Gastrocnemius medialis (tissue), 4 donors: Measurements from ENCODE around the gene GHRHR. TPM values are rescaled to one million over a fixed set of nuclear protein-coding genes. Genes with fewer than 3 reads are reported as not detected.
A peak's percentile ranks its signal among the peaks of the same experiment; 100 is the strongest.

Experiments used
- ATAC-seq, 2 donors: fragments of 150-250 bp; one replicate each; pipeline ENCODE4 v1.9.1; 2016
- DNase-seq, 2 donors: peaks; one replicate each; pipeline ENCODE4 v3.0.0-alpha.2; 2019
- H3K27ac ChIP-seq, 4 donors: fragments of 200-600 bp; sonication (generic); 1 replicate in 1 of 4; 2 replicates in 3 of 4; pipeline ENCODE4 v1.5.1; 2016 to 2018; ENCODE audit warnings: mild to moderate bottlenecking in 2 of 4, moderate library complexity in 1 of 4
- H3K27me3 ChIP-seq, 3 donors: fragments of 200-600 bp; sonication (generic) in 2 of 3; 1 replicate in 1 of 3; 2 replicates in 2 of 3; pipeline versions ENCODE4 v1.5.1 to v1.6.0; 2016 to 2019; ENCODE audit warnings: mild to moderate bottlenecking in 1 of 3, moderate library complexity in 1 of 3
- H3K36me3 ChIP-seq, 2 donors: fragments of 200-600 bp; sonication (generic) in 1 of 2; one replicate each; pipeline ENCODE4 v1.5.1; 2017 to 2018
- H3K4me1 ChIP-seq, 2 donors: fragments of 200-600 bp; sonication (generic) in 1 of 2; one replicate each; pipeline ENCODE4 v1.5.1; 2016 to 2017; ENCODE audit warnings: mild to moderate bottlenecking in 2 of 2
- H3K4me3 ChIP-seq, 4 donors: fragments of 200-600 bp; sonication (generic) in 3 of 4; 1 replicate in 1 of 4; 2 replicates in 3 of 4; pipeline ENCODE4 v1.5.1; 2016 to 2019; ENCODE audit warnings: mild to moderate bottlenecking in 2 of 4
- H3K9me3 ChIP-seq, 3 donors: fragments of 200-600 bp; sonication (generic) in 2 of 3; 1 replicate in 1 of 3; 2 replicates in 2 of 3; pipeline ENCODE4 v1.5.1; 2016 to 2019
- CTCF ChIP-seq, 5 experiments: fragments of 450-650 bp in 3 of 5; fragments of 200-600 bp in 2 of 5; sonication (generic) in 2 of 5; IDR thresholded peaks in 4 of 5; conservative IDR thresholded peaks in 1 of 5; 1 replicate in 4 of 5; 2 replicates in 1 of 5; pipeline ENCODE4 v1.5.1; 2016 to 2019; ENCODE audit warnings: antibody characterized with exemption in 5 of 5, mild to moderate bottlenecking in 3 of 5, moderate library complexity in 3 of 5
- POLR2A ChIP-seq, 2 donors: fragments of 450-650 bp; IDR thresholded peaks; one replicate each; pipeline ENCODE4 v1.6.1; 2017; ENCODE audit warnings: antibody characterized with exemption in 2 of 2, mild to moderate bottlenecking in 2 of 2, moderate library complexity in 2 of 2
- in situ Hi-C, 4 donors: fragments of 200-750 bp; cut with MboI; loops; one replicate each; pipeline versions ENCODE4 v1.15.0 to v1.8.0; 2017; ENCODE audit warnings: low sequenced_read_pairs in 4 of 4
- intact Hi-C: fragments of 100-400 bp; cut with DNase I; formaldehyde crosslinking; loops from one replicate; pipeline ENCODE4 v1.15.1; 2023; ENCODE audit warnings: low total_unique reads
- total RNA-seq, 4 donors: library from RNA; depleted of rRNA; stranded (reverse); fragments of >200 nt; gene quantifications; one replicate each; pipeline versions ENCODE4 v1.1.0 to v1.2.3, GENCODE V29; 2016

The GHRHR gene
- total RNA-seq, 4 donors from 2014 or later = not detected

- Histone ChIP-seq H3K27ac (no peak overlapping the region), H3K9me3 (no peaks in the 10 kb centered on the region), H3K4me3 (no peak overlapping the region), H3K36me3 (no peaks in the 10 kb centered on the region), H3K4me1 (no peaks in the 10 kb centered on the region), H3K27me3 (no peaks in the 10 kb centered on the region)
- DNase-seq = no peak
- TF ChIP-seq CTCF (IDR thresholded peaks at IDR 0.05 in 4 of 5, conservative IDR thresholded peaks at IDR 0.05 in 1 of 5) (no peak), POLR2A (IDR thresholded peaks at IDR 0.05) (no peak)
- no peak for ATAC-seq
- in situ Hi-C loops (loop anchor here in 3 of 4 donors (5.0 kb wide), 1 partner anchor 177 kb away; no protein-coding TSS in a partner anchor), intact Hi-C loops (no loop called here)
Measured at GRCh38 chr7:30979027-30979426, 15.3 kb downstream of the GHRHR start.

- DNase-seq (no peak), ATAC-seq (no peak)
- no peak overlapping the region for H3K27ac ChIP-seq
- intact Hi-C loops = no loop called here
- H3K36me3 ChIP-seq = no peaks in the 10 kb centered on the region
- H3K27me3 ChIP-seq = no peaks in the 10 kb centered on the region
- TF ChIP-seq CTCF (IDR thresholded peaks at IDR 0.05 in 4 of 5, conservative IDR thresholded peaks at IDR 0.05 in 1 of 5) = no peak
- TF ChIP-seq POLR2A (IDR thresholded peaks at IDR 0.05) = no peak
- in situ Hi-C loops = loop anchor here (5.0 to 10.0 kb wide), 3 partner anchors 137 to 145 kb away; no protein-coding TSS in a partner anchor
- no peaks in the 10 kb centered on the region for H3K9me3 ChIP-seq
- H3K4me1 ChIP-seq = no peaks in the 10 kb centered on the region
- no peak overlapping the region for H3K4me3 ChIP-seq
Measured at GRCh38 chr7:30980194-30980593, 16.4 kb downstream of the GHRHR start.

GRCh38 chr7:30980751-30981150, 17.0 kb downstream of the GHRHR start:
- no peak for DNase-seq
- Histone ChIP-seq H3K27me3 (no peaks in the 10 kb centered on the region), H3K4me3 (no peak overlapping the region), H3K36me3 (no peaks in the 10 kb centered on the region), H3K4me1 (no peaks in the 10 kb centered on the region), H3K9me3 (no peaks in the 10 kb centered on the region), H3K27ac (no peak overlapping the region)
- intact Hi-C loops (no loop called here), in situ Hi-C loops (loop anchor here (5.0 to 10.0 kb wide), 3 partner anchors 137 to 144 kb away; no protein-coding TSS in a partner anchor)
- ATAC-seq = no peak
- TF ChIP-seq CTCF (IDR thresholded peaks at IDR 0.05 in 4 of 5, conservative IDR thresholded peaks at IDR 0.05 in 1 of 5) = no peak
- no peak for TF ChIP-seq POLR2A (IDR thresholded peaks at IDR 0.05)

- peak; percentile 72 to 95 (median 80) for TF ChIP-seq CTCF (IDR thresholded peaks at IDR 0.05 in 4 of 5, conservative IDR thresholded peaks at IDR 0.05 in 1 of 5)
- no peak for TF ChIP-seq POLR2A (IDR thresholded peaks at IDR 0.05)
- ATAC-seq (peak; percentile 84 to 86), DNase-seq (peak; percentile 44 to 58)
- intact Hi-C loops = loop anchor here (1.0 kb wide), 1 partner anchor 139 kb away; no protein-coding TSS in a partner anchor
- Histone ChIP-seq H3K9me3 (no peaks in the 10 kb centered on the region), H3K4me1 (no peaks in the 10 kb centered on the region), H3K27me3 (no peaks in the 10 kb centered on the region), H3K4me3 (no peak overlapping the region), H3K27ac (no peak overlapping the region), H3K36me3 (no peaks in the 10 kb centered on the region)
- in situ Hi-C loops = loop anchor here (5.0 to 10.0 kb wide), 3 partner anchors 134 to 142 kb away; no protein-coding TSS in a partner anchor
Measured at GRCh38 chr7:30983042-30983913, 19.5 kb downstream of the GHRHR start.
